Gastrocnemius medialis (tissue), 4 donors: ENCODE results near the gene SKI.

Experiments
- POLR2A ChIP-seq, 2 donors: fragments of 450-650 bp; IDR thresholded peaks; one replicate each; pipeline ENCODE4 v1.6.1; 2017; ENCODE audit warnings: antibody characterized with exemption in 2 of 2, mild to moderate bottlenecking in 2 of 2, moderate library complexity in 2 of 2
- TF ChIP-seq, protein P1 (sequence below), 5 experiments: fragments of 450-650 bp in 3 of 5; fragments of 200-600 bp in 2 of 5; sonication (generic) in 2 of 5; IDR thresholded peaks in 4 of 5; conservative IDR thresholded peaks in 1 of 5; 1 replicate in 4 of 5; 2 replicates in 1 of 5; pipeline ENCODE4 v1.5.1; 2016 to 2019; ENCODE audit warnings: antibody characterized with exemption in 5 of 5, mild to moderate bottlenecking in 3 of 5, moderate library complexity in 3 of 5

DNA sequence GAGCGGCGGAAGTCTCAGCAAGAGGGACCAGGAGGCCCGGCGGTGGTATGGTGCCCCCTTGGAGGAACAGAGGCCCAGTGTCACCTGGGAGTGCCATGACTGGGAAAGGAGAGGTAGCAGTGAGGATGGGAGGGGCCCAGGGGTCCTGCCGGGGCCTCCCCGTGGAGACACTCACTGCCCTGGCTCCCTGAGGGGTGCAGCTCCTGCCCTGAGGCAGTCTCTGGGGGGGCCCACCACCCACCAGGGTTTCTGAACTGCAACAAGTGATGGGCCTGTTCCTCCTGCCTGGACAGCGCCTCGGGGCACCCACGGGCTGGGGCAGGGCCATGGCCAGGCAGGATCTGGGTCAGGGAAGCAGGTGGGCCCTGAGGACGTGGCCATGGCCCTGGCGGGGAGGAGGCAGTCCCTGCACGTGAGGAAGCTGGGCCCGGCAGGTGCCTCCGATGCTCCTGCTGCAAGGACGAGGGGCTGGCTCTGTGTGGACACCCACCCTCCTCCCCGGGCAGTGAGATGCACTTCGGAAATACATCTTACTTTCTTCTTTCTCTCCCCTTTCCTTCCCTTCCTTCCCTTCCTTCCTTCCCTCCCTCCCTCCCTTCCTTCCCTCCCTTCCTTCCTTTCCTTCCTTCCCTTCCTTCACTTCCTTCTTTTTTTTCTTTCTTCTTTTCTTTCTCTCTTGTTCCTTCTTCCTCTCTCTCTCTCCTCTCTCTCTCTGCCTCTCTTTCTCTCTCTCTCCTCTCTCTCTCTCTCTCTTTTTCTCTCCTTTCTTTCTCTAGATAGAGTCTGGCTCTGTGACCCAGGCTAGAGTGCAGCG lies 96.6 kb downstream of the SKI start:
- TF ChIP-seq, protein P1, sequence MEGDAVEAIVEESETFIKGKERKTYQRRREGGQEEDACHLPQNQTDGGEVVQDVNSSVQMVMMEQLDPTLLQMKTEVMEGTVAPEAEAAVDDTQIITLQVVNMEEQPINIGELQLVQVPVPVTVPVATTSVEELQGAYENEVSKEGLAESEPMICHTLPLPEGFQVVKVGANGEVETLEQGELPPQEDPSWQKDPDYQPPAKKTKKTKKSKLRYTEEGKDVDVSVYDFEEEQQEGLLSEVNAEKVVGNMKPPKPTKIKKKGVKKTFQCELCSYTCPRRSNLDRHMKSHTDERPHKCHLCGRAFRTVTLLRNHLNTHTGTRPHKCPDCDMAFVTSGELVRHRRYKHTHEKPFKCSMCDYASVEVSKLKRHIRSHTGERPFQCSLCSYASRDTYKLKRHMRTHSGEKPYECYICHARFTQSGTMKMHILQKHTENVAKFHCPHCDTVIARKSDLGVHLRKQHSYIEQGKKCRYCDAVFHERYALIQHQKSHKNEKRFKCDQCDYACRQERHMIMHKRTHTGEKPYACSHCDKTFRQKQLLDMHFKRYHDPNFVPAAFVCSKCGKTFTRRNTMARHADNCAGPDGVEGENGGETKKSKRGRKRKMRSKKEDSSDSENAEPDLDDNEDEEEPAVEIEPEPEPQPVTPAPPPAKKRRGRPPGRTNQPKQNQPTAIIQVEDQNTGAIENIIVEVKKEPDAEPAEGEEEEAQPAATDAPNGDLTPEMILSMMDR (IDR thresholded peaks at IDR 0.05 in 4 of 5, conservative IDR thresholded peaks at IDR 0.05 in 1 of 5), result no peak
- TF ChIP-seq POLR2A (IDR thresholded peaks at IDR 0.05), result no peak
